CD1c-positive myeloid dendritic cell (primary cell): ENCODE measurements around the gene KRTAP9-8.
"Not testable (repeated sequence)": the region's sequence is repeated elsewhere in the genome, so short reads cannot be mapped to it uniquely, and the experiment has no call there.

Experiments
- DNase-seq: peaks from one replicate; pipeline ENCODE4 v3.0.0-alpha.2; 2016; ENCODE audit errors: extremely low spot score

The KRTAP9-8 gene

DNA sequence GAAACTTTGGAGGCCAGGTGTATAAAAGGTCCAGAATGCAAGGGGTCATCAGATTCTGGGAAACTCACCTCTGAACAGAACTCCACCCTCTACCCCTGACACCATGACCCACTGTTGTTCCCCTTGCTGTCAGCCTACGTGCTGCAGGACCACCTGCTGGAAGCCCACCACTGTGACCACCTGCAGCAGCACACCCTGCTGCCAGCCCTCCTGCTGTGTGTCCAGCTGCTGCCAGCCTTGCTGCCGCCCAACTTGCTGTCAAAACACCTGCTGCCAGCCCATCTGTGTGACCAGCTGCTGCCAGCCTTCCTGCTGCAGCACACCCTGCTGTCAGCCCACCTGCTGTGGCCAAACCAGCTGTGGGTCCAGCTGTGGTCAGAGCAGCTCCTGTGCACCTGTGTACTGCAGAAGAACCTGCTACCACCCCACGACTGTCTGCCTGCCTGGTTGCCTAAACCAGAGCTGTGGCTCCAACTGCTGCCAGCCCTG is at the start of gene KRTAP9-8:
Gene KRTAP9-8 (plus strand): TSS at position 51 of the 489 bp plus-strand sequence. CDS start 53 bp downstream, at position 104.
- DNase-seq, result not testable (repeated sequence)

DNA sequence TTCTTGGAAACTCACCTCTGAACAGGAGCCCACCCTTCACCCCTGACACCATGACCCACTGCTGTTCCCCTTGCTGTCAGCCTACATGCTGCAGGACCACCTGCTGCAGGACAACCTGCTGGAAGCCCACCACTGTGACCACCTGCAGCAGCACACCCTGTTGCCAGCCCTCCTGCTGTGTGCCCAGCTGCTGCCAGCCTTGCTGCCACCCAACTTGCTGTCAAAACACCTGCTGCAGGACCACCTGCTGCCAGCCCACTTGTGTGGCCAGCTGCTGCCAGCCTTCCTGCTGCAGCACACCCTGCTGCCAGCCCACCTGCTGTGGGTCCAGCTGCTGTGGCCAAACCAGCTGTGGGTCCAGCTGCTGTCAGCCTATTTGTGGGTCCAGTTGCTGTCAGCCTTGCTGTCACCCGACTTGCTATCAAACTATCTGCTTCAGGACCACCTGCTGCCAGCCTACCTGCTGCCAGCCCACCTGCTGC is 47.9 kb upstream of the KRTAP9-8 start, which contains the start of gene KRTAP9-1:
Gene KRTAP9-1 (plus strand): TSS at position 51 of the 482 bp plus-strand sequence. CDS start 0 bp downstream, at position 51.
- DNase-seq, result not testable (repeated sequence)

- DNase-seq, result no peak
These were observed 47.5 kb upstream of the KRTAP9-8 start for GRCh38 chr17:41190328-41190727.

GRCh38 chr17:41196068-41196467 is 41.7 kb upstream of the KRTAP9-8 start:
- DNase-seq, result no peak

DNA sequence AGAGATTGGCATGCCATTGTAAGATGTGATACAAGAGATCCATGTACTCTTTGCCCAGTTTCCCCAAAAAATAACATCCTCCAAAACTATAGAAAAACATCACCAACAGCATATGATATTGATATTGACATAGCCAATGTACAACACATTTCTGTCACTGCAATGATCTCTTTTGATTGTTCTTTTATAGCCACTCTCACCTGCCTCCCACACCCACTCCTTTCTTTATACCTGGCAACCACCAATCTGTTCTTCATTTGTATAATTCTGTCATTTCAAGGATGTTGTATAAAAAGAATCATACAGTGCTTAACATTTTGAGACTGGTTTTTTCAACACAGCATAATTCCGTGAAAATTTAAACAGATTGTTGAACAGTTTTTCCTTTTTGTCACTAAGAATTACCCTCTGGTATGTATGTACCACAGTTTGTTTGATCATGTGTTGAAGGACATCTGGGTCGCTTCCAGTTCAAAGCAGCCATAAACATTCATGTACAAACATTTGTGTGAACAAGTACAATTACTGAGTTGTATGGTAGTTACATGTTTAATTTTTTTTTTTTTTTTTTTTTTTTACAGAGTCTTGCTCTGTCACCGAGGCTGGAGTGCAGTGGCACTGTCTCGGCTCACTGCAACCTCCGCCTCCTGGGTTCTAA is 38.2 kb upstream of the KRTAP9-8 start:
- DNase-seq, result no peak

- no peak for DNase-seq
These were observed 25.8 kb upstream of the KRTAP9-8 start for GRCh38 chr17:41211845-41212466.

- DNase-seq, result no peak
These were observed 25.2 kb upstream of the KRTAP9-8 start for GRCh38 chr17:41212524-41213169.

GRCh38 chr17:41215681-41216080 is 22.1 kb upstream of the KRTAP9-8 start:
- DNase-seq, result no peak

- no peak for DNase-seq
These were observed 14.0 kb upstream of the KRTAP9-8 start for GRCh38 chr17:41223821-41224220.

- DNase-seq, result no peak
These were observed 11.7 kb upstream of the KRTAP9-8 start for GRCh38 chr17:41226051-41226450.

DNA sequence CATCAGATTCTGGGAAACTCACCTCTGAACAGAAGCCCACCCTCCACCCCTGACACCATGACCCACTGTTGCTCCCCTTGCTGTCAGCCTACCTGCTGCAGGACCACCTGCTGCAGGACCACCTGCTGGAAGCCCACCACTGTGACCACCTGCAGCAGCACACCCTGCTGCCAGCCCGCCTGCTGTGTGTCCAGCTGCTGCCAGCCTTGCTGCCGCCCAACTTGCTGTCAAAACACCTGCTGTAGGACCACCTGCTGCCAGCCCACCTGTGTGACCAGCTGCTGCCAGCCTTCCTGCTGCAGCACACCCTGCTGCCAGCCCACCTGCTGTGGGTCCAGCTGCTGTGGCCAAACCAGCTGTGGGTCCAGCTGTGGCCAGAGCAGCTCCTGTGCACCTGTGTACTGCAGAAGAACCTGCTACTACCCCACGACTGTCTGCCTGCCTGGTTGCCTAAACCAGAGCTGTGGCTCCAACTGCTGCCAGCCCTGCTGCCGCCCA is 11.2 kb upstream of the KRTAP9-8 start, which contains the start of gene KRTAP9-2:
Gene KRTAP9-2 (plus strand): TSS at position 51 of the 498 bp plus-strand sequence. CDS start 7 bp downstream, at position 58.
- DNase-seq, result not testable (repeated sequence)

GRCh38 chr17:41230094-41230493 is 7.7 kb upstream of the KRTAP9-8 start:
- DNase-seq, result no peak

- no peak for DNase-seq
These were observed 6.1 kb upstream of the KRTAP9-8 start for GRCh38 chr17:41231731-41232130.

DNA sequence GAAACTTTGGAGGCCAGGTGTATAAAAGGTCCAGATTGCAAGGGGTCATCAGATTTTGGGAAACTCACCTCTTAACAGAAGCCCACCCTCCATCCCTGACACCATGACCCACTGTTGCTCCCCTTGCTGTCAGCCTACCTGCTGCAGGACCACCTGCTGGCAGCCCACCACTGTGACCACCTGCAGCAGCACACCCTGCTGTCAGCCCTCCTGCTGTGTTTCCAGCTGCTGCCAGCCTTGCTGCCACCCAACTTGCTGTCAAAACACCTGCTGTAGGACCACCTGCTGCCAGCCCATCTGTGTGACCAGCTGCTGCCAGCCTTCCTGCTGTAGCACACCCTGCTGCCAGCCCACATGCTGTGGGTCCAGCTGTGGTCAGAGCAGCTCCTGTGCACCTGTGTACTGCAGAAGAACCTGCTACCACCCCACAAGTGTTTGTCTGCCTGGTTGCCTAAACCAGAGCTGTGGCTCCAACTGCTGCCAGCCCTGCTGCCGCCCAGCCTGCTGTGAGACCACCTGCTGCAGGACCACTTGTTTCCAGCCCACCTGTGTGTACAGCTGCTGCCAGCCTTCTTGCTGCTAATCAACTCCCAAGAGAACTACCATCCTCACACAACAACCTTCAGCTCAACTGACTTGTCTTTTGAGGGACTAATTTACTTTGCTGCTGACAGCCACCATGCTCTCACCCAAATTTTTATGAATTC is 5.2 kb upstream of the KRTAP9-8 start, which contains the start of gene KRTAP9-3:
Gene KRTAP9-3 (plus strand): TSS at position 51 of the 707 bp plus-strand sequence. CDS start 53 bp downstream, at position 104.
- not testable (repeated sequence) for DNase-seq

GRCh38 chr17:41237116-41237515 is 683 bp upstream of the KRTAP9-8 start:
- not testable (repeated sequence) for DNase-seq

GRCh38 chr17:41246995-41247787 is 9.4 kb downstream of the KRTAP9-8 start:
- DNase-seq, result not testable (repeated sequence)

DNA sequence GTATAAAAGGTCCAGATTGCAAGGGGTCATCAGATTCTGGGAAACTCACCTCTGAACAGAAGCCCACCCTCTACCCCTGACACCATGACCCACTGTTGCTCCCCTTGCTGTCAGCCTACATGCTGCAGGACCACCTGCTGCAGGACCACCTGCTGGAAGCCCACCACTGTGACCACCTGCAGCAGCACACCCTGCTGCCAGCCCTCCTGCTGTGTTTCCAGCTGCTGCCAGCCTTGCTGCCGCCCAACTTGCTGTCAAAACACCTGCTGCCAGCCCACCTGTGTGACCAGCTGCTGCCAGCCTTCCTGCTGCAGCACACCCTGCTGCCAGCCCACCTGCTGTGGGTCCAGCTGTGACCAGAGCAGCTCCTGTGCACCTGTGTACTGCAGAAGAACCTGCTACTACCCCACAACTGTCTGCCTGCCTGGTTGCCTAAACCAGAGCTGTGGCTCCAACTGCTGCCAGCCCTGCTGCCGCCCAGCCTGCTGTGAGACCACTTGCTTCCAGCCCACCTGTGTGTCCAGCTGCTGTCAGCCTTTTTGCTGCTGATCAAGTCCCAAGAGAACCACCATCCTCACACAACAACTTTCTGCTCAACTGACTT is 11.9 kb downstream of the KRTAP9-8 start, which contains the start of gene KRTAP9-4:
Gene KRTAP9-4 (plus strand): TSS at position 51 of the 604 bp plus-strand sequence. CDS start 34 bp downstream, at position 85.
- not testable (repeated sequence) for DNase-seq

GRCh38 chr17:41251261-41251660 is 13.5 kb downstream of the KRTAP9-8 start:
- DNase-seq, result no peak

GRCh38 chr17:41254861-41255260 is 17.1 kb downstream of the KRTAP9-8 start:
- no peak for DNase-seq
